HG03442 (cell line): ENCODE data around the gene PIP4K2C.
A peak's percentile ranks its signal among the peaks of the same experiment; 100 is the strongest.
"Not testable (repeated sequence)": the region's sequence is repeated elsewhere in the genome, so short reads cannot be mapped to it uniquely, and the experiment has no call there.

Experiments
- ATAC-seq: cut with Tn5 transposase; IDR thresholded peaks from one replicate; pipeline ENCODE4 v1.9.1; 2021; ENCODE audit warnings: mild to moderate bottlenecking, moderate library complexity; ENCODE audit not compliant: unreplicated experiment

PIP4K2C gene

GRCh38 chr12:57584050-57584449, 6.9 kb upstream of the PIP4K2C start:
- ATAC-seq: no peak

GRCh38 chr12:57584690-57585089, 6.3 kb upstream of the PIP4K2C start:
- no peak for ATAC-seq

DNA sequence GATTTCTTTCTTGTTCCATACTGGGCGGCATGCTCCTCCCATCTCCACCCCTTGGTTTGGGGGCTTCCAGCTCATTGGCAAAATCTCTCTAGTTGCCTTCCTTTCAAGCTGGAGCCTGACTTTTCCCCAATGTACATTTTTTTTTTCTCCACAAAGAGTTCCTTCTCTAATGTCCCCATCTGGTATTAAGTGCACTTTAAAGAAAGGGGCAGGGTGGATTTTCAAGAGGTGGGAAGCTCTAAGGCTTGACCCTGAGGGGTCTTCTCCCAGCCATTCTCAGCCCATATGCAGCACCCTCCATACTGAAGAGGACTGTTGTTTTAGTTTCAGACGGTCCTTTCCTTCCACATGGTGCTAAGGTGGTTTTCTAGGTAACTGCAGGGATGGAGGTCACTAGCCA, 5.8 kb upstream of the PIP4K2C start:
- ATAC-seq: no peak

- ATAC-seq: no peak
These were observed 4.9 kb upstream of the PIP4K2C start for GRCh38 chr12:57586128-57586527.

DNA sequence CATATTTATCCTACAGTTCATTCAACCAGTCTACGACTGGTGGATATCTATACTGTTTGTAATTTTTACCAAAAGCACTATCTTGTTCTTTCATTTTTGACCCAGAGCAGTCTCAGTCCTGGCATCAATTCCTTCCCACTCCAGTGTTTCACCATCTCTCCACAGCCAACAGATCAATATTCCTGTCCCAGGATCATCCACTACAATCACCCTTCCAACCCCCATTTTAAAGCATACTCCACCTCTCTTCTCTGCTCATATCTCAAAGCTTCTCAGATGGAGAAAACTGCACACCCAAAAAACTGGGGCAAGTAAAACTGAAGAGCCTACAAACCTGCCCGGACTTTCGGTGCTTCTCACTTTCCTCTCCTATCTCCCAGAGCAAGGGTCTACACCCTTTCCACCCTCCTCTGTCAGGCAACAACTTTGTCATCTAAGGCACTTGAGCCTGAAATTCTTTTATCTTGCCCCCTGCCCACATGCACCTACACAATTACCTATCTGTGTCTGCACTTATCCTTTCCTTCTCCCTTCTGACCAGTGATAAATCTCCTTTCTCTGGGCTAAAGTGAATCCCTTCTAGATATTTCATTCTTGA, 4.1 kb upstream of the PIP4K2C start:
- no peak for ATAC-seq

GRCh38 chr12:57588951-57589610, 1.9 kb upstream of the PIP4K2C start:
- not testable (repeated sequence) for ATAC-seq

GRCh38 chr12:57590479-57590863, 521 bp upstream of the PIP4K2C start:
- ATAC-seq: no peak

DNA sequence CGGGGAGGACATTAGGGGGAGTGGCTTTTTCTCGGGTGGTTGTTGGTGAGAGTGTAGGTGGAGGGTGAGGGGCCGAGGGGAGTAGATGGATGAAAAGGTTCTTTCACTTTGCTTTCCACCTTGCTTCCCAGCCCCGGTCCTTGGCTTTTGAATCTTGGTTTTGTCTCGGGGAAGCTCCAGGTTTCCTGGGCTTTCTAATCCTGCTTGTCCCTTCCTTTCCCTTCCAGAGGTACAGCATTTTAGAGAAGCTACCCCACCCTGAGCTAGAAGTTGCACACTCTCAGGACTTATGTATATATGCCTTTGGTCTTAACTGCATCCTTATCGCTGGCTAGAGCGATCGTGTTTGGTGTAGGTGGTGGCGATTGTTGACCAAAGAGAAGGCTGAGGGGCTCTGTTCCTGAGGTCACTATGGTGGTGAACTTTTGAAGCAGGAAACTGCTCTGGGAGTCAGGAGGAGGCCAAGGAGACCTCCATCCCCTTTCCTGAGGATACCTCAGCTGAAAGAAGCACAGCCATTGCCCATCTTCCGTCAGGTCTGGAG, 862 bp downstream of the PIP4K2C start:
- ATAC-seq: no peak

DNA sequence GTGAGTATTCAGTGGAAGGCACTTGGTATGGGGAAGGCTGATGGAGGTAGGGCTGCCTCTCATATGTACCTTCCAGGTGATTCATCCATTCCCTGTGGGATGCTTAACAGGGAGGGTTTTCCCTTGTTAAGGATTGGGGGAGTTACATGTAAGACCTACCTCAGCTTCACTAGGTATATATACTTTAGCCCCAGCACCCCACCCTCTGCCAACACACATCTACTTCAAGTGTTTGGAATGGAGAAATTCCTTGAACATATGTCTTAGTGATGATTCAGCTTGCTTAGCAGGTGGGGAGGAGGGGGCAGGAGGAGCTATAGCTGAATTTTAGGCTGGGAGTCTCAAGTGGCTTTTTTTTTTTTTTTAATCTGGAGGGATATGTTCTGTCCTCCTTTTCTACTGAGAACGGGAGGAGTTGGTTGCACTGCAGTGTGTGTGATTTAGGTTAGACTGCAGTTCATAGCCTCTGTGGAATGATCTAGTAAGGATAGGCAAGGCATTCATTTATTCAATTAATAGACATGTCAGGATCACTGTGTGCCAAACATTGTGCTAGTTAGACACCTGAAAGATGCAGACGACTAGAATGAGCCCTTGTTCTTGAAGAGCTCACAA, 1.7 kb downstream of the PIP4K2C start:
- no peak for ATAC-seq

DNA sequence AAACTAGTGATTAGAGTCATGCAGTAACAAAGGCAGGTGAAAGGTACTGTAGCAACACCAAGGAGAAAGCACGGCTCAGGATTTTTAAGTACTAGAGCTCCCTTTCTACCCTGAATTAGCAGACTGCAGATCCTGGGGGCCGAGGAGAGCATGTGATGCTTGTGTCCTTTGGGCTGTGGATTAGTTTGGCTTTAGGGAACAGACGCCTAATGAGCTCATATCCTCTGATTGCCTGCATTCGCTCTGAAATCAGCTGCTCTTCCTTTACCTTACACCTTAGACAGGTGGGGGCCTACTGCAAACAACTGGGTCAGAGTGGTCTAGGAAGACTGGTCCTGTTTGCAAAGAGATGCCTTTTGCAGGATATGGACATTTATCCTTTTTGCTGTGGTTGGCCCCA, 2.2 kb downstream of the PIP4K2C start:
- ATAC-seq: no peak

- no peak for ATAC-seq
These were observed 9.4 kb downstream of the PIP4K2C start for GRCh38 chr12:57600395-57600794.

GRCh38 chr12:57602544-57602943, 11.6 kb downstream of the PIP4K2C start:
- ATAC-seq: no peak

- ATAC-seq: no peak
These were observed 12.3 kb downstream of the PIP4K2C start for GRCh38 chr12:57603324-57603723.

- ATAC-seq: no peak
These were observed 12.9 kb downstream of the PIP4K2C start for GRCh38 chr12:57603815-57604453.

DNA sequence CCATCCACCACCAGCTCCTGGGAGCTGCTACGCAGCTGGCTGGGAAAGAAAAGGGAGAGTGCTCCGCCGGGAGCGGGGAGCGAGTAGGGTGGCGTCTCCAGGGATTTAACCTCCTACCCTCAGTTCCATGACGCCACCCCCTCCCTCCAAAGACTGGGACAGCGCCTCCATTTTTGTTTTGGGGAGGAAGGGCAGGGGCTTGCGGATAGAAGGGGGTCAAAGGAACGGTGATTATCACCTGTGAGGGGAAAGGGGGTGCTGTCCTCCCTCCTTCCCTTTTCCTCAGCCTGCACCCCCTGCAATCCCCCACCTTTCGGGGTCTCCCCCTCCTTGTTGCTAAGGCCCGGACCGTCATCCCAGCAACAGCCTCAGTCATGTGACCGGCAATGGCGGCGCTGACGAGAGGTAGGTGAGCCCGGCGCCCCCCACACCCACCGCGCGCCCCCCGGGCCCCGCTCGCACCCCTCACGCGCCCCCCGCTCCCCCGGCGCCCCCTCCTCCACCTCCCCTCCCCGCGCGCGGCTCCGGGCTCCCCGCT, 13.5 kb downstream of the PIP4K2C start, which contains the start of gene DTX3:
Gene DTX3, plus strand, starts transcription at position 371 of the 538 bp plus-strand sequence. CDS start 1,694 bp downstream, outside the sequence.
- peak; percentile 75 for ATAC-seq

GRCh38 chr12:57604992-57605810, 14.2 kb downstream of the PIP4K2C start:
- peak; percentile 25 for ATAC-seq

- ATAC-seq: no peak
These were observed 14.9 kb downstream of the PIP4K2C start for GRCh38 chr12:57605811-57606311.

DNA sequence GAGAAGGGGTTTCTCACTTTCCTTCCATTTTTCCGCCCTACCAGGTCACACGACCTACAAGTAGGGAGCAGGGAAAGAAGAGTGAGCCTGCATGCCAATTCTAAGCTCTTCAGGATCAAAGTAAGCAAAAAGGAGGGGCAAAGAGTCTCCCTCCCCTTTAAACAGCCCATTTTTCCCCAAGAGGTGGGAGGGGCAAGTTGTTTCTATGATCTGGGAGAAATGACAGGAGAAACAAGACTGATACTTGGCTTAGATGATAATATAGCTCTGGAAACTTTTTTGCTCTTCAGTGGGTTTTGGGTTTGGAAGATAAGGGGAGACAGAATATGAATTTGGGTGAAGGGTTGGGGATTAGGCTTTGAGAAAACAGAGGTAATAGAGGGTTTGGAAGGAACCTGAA, 15.4 kb downstream of the PIP4K2C start:
- ATAC-seq: no peak

GRCh38 chr12:57606821-57607220, 15.8 kb downstream of the PIP4K2C start:
- no peak for ATAC-seq

GRCh38 chr12:57607958-57608663, 17.1 kb downstream of the PIP4K2C start:
- ATAC-seq: no peak
